Limb (tissue), 2 donors: ENCODE measurements around the gene TARBP1.

Experiments used
- DNase-seq, 2 donors: peaks; one replicate each; pipeline ENCODE4 v3.0.0-alpha.2; 2016; ENCODE audit errors: extremely low spot score in 2 of 2

Gene TARBP1

GRCh38 chr1:234348964-234349363, 130.0 kb downstream of the TARBP1 start:
- DNase-seq, result no peak

- DNase-seq, result no peak
Observed at GRCh38 chr1:234345237-234345636, 133.7 kb downstream of the TARBP1 start.

- no peak for DNase-seq
Observed at GRCh38 chr1:234342774-234343173, 136.2 kb downstream of the TARBP1 start.
